Measurements from ENCODE around the gene BGLAP.
"Not testable (repeated sequence)": the region's sequence is repeated elsewhere in the genome, so short reads cannot be mapped to it uniquely, and the experiment has no call there.

BGLAP gene

DNA sequence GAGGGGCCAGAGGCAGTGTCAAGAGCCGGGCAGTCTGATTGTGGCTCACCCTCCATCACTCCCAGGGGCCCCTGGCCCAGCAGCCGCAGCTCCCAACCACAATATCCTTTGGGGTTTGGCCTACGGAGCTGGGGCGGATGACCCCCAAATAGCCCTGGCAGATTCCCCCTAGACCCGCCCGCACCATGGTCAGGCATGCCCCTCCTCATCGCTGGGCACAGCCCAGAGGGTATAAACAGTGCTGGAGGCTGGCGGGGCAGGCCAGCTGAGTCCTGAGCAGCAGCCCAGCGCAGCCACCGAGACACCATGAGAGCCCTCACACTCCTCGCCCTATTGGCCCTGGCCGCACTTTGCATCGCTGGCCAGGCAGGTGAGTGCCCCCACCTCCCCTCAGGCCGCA lies at the start of gene BGLAP:
TSS of gene BGLAP (plus strand) at position 259 of the 400 bp plus-strand sequence. CDS start at position 307, 48 bp downstream.
- peak; percentile 54 for DNase-seq

DNA sequence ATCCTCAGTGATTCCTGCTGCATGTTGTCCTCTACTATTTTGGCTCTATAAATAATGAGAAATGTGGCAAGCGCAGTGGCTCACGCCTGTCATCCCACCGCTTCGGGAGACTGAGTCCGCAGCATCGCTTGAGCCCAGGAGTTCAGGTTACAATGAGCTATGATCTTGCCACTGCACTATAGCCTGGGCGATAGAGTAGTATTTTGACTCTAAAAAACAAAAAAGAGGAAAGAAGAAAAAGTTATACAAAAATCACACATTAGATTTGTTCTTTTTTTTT lies 48.8 kb upstream of the BGLAP start:
- no peak for DNase-seq

DNA sequence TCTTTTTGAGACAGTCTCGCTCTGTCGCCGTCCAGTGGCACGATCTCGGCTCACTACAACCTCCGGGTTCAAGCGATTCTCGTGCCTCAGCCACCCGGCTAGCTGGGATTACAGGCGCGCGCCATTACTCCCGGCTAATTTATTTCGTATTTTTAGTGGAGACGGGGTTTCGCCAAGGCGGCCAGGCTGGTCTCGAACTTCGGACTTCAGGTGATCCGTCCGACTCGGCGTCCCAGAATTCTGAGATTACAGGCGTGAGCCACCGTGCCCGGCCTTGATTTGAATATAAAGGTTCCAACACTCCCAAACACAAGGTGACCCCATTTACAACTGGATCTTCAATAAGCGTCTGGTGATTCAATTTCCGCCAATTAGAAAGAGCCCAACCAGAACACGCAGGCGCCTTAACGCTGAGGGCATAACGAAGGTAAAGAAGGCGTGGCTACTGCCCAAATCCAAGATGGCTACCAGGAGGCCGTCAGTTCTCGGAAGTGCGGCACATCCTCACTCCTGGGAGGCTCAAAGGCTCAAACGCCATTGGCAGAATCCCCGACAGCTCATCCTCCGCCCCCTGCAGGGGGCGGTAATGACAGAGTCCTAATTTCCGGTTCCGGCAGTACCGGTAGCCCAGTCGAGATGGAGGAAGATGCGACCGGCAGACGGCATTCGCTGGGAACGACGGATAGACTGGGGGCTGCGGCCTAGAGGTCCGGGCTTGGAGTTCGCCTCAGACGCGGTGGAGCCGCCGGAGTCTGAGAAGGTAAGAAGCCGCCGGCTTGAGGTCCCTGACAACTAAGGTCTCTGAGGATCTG lies 48.3 kb upstream of the BGLAP start, which contains the start of gene SLC25A44:
TSS of gene SLC25A44 (plus strand) at position 617 of the 812 bp plus-strand sequence. CDS start 5,744 bp downstream, outside the sequence.
- DNase-seq = peak; percentile 99

DNA sequence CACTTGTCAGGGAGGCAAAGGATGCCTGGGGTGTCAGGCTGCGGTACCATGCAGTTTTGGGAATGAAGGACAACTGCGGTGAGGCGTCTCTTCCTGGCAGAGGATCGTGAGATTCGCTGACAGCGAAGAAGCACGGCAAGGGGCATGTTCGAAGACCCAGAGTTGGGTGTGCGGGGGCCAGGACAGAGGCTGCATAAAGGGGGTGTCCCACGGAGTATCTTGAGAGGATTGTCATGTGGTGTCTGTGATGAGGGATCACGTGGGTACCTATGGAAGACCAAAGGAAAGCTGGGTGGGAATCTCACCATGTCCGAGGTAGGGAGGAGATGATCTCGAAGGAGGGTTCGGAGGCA lies 47.7 kb upstream of the BGLAP start:
- no peak for DNase-seq

DNA sequence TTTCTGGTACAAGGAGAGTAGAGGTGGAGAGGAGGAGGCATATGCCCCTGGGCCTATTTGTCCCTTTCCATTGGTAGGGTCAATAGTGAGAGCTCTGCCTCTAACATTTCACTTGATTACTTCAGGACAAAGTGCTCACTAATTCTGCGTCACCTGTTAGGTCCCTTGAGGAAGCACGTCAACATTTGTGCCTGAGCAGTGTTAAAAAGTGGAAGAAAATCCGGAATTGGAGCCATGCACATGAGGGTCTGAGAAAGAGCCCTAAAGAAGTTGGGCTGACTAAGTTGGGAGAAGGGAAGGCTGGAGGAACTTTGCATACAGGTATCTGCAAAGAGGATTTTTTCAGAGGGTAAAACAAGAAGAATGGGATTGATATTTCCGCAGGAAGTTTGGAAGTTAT lies 46.1 kb upstream of the BGLAP start:
- no peak for DNase-seq

DNA sequence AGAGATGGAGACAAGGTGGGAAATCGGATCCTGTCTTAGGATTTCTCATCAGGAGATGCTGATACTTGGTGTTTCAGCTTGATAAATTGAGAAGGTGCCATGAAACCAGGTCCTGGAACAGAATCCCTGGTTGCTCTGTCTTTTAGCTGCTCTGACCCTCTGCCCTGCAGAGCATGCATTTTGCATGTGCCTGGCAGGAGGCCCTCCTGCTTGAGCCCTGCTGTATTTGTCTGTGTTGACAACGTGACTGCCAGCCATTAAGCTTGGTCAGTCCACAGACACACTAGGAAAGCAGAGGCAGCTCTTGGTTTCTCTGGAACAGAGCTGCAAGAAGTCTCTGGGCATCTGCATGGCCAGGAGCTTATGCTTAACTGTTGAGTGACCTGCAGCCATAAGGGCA lies 45.5 kb upstream of the BGLAP start:
- no peak for DNase-seq

DNA sequence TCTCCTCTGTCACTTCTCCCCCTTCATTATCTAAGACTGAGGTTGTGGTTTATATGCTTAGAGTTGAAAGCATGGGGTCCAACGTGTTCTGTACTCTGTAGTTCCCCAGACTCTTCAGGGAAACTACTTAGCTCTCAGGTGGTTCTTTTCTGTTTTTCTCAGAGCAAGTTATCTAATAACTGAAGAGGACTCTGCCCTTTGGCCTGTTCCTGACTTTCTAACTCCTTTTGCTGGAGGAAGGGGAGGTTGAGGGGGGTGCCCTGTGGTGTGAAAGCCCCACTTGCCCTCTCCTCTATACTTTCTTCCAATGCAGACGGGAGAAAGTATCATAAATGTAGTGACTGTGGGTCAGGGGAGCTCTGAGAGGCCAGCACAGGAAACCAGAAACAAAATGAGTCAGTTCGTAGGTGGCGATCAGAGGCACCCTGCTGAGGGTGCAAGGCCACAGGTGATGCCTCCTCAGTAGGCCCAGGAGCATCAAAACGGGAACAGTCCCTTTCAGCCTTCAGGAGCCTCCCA lies 43.1 kb upstream of the BGLAP start:
- no peak for DNase-seq

DNA sequence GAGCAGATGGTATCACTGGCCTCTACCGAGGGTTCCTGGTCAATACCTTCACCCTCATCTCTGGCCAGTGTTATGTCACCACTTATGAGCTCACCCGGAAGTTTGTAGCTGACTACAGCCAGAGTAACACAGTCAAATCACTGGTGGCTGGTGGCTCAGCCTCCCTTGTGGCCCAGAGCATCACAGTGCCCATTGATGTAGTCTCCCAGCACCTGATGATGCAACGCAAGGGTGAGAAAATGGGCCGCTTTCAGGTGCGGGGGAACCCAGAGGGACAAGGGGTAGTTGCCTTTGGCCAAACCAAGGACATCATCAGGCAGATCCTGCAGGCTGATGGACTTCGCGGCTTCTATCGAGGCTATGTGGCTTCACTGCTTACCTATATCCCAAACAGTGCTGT lies 41.9 kb upstream of the BGLAP start:
- no peak for DNase-seq

DNA sequence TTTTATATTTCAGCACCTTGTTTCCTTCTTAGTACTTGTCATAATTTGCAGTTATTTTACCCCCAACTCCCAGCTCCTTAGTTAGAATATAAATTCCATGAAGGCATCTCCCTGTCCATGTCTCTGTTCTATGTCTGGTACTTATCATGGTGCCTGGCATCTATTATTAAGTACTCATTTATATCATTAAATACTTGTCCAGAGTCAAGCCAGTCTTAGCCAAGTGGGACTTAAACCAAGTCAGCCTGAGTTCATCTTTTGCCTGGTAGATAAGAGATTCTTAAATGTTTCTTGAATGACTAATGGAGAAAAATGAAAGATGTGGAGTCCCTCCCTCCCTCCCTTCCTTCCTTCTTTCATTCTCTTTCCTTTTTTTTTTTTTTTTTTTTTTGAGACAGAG lies 38.7 kb upstream of the BGLAP start:
- no peak for DNase-seq

DNA sequence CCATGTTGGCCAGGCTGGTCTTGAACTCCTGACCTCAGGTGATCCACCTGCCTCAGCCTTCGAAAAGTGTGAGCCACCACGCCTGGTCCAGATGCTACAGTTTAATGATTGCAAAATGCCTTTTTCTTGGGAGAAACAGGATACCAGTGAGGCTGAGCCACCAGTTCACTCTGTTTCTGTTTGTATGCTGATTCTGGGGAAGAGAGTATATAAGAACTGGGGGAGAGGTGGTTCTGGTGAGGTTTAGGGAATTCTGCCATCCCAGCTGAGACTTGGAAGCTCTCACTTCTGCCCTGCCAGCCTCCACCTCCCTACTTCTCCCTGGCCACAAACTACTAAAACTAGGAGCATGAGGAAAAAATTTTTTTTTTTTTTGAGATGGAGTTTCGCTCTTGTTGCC lies 37.3 kb upstream of the BGLAP start:
- no peak for DNase-seq

DNA sequence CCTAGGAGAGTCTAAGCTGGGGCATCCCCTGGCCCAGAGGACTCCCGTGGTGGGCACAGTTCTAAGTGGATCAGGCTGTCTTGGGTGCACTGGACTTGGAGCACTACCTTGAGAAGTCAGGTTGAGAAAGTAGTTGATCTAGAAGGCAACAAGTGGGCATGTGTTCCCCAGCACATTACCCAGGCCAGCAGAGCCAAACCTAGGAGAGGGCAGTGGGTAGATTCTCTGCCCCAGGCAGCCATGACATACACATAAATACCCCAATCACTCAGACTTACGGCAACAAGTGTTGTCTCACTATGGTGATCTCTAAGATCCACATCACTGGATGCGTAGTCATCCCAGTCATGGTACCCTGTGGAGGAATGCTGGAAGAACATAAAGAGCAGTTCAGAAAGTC lies 30.7 kb upstream of the BGLAP start:
- DNase-seq = no peak

DNA sequence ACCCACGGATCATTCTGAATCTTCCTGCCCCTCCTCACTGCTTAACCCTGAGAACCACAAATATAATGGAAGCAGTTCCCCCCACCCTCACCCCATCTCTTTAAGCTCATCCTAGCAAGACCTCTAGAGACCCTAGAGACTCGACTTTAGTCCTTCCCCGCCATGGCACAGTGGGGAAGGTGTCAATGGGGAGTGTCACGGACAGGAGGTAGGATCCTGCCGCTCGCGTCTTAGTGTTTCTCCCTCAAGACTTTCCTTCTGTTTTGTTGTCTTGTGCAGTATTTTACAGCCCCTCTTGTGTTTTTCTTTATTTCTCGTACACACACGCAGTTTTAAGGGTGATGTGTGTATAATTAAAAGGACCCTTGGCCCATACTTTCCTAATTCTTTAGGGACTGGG lies 29.9 kb upstream of the BGLAP start:
- DNase-seq = no peak

DNA sequence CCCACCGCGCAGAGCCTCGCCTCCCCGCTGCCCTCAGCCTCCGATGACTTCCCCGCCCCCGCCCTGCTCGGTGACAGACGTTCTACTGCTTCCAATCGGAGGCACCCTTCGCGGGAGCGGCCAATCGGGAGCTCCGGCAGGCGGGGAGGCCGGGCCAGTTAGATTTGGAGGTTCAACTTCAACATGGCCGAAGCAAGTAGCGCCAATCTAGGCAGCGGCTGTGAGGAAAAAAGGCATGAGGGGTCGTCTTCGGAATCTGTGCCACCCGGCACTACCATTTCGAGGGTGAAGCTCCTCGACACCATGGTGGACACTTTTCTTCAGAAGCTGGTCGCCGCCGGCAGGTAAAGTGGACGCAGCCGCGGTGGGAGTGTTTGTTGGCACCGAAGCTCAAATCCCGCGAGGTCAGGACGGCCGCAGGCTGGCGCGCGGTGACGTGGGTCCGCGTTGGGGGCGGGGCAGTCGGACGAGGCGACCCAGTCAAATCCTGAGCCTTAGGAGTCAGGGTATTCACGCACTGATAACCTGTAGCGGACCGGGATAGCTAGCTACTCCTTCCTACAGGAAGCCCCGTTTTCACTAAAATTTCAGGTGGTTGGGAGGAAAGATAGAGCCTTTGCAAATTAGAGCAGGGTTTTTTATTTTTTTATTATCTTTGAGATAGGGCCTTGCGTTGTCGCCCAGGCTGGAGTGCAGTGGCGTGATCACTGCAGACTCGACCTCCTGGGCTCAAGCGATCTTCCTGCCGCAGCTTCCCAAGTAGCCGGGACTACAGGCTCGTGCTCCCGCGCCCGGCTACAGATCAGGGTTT lies 28.9 kb upstream of the BGLAP start, which contains the start of gene PMF1:
TSS of gene PMF1 (plus strand) at position 175 of the 811 bp plus-strand sequence. CDS start at position 184, 9 bp downstream.
- DNase-seq = peak; percentile 99

DNA sequence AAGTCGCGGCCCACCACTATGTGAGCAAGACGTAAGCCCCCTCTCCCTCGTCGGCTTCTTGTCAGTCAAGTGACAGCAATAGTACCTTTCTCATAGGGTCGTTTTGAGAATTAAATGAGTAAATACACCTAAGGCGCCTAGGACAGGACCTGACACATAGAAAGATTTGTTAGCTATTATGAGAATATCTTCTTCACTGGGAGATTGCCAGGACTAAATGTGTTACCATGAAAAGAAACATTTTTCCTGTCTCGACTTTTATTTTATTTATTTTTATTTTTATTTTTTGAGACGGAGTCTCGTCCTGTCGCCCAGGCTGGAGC lies 28.4 kb upstream of the BGLAP start:
- no peak for DNase-seq

DNA sequence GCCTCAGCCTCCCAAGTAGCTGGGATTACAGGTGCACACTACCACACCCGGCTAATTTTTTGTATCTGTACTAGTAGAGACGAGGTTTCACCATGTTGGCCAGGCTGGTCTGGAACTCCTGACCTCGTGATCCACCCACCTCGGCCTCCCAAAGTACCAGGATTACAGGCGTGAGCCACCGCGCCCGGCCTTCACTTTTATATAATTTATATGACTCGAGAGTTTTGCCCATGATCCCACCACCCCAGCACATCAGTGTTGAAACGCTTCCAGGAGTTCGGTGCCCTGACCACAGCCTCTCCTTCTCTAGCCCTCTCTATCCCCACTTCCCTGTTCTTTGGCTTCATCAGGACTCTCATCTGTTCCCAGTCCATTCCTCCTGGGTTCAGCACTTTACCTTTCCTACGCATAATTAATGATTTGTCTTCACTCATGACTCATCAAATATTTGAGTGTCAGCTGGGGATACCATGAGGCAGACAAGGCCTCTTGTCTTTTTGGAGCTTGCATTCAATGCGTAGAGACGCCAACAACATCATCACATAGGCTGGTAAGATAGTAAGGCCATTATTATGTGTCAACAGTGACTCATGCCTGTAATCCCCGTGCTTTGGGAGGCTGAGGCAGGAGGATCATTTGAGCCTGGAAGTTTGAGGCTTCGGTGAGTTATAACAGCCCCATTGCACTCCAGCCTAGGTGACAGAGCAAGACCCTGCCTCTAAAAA lies 27.8 kb upstream of the BGLAP start:
- DNase-seq = no peak

DNA sequence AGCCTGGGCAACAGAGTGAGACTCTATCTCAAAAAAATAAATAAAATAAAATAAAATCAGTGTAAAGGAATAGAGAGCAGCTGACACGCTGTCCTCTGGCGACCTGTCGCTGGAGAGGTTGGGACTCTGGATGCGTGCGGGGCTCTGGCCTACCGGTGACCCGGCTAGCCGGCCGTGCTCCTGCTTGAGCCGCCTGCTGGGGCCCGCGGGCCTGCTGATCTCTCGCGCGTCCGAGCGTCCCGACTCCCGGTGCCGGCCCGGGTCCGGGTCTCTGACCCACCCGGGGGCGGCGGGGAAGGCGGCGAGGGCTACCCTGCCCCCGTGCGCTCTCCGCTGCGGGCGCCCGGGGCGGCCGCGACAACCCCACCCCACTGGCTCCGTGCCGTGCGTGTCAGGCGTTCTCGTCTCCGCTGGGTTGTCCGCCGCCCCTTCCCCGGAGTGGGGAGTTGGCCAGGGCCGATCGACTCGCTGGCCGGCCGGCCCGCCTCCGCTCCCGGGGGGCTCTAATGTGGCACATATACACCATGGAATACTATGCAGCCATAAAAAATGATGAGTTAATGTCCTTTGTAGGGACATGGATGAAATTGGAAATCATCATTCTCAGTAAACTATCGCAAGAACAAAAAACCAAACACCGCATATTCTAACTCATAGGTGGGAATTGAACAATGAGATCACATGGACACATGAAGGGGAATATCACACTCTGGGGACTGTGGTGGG lies 25.5 kb upstream of the BGLAP start:
- DNase-seq = not testable (repeated sequence)

DNA sequence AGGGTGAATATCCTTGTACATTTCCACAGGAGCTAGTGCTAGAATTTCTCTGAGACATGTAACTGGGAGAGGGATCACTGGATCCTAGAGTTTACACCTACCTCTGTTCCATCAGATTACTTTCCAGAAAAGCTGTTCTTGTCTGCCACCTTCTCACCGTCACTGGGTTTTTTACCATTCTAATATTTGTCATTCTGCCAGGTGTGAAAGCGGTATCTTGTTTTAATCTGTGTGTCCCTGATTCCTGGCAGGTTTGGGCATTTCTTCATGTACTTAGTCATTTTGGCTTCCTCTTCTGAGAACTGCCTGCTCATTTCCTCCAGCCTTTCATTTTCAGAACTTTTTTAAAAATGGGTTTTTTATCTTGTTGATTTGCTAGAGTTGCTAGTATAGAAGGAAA lies 24.1 kb upstream of the BGLAP start:
- no peak for DNase-seq

DNA sequence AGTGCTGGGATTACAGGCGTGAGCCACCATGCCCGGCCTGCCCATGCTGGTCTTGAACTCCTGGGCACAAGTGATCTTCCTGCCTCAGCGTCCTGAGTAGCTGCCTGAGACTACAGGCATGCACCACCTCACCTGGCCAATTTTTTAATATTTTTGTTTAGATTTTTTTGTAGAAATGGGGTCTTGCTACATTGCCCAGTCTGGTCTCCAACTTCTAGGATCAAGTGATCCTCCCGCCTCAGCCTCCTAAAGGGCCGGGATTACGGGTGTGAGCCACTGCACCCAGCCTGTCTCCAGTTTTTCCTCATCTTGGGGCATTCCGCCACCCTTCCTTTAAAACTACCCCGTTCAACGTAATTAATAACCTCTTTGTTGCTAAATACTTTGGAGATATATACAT lies 21.8 kb upstream of the BGLAP start:
- no peak for DNase-seq

DNA sequence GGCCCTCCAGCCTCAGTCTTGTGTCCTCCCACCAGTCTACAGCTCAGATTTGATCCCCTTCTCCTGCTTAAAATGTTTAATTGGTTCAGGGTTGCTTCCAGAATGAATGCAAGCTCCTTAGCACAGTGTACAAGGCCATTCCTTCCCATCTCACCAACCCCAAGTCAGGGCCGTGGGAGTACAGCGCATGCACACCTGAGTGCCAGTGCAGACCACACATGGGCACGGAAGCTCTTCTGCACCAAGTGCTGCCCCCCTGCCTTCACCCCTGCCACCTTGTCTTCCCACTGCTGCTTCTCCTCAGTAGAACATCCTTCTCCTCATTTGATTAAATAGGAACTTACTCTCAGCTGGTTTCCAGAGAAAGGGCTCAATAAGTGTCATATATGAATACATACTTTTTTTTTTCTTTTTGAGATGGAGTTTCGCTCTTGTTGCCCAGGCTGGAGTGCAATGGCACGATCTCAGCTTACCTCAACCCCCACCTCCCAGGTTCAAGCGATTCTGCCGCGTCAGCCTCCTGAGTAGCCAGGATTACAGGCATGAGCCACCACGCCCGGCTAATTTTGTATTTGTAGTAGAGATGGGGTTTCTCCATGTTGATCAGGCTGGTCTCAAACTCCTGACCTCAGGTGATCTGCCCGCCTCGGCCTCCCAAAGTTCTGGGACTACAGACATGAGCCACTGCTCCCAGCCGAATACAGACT lies 19.8 kb upstream of the BGLAP start:
- no peak for DNase-seq

DNA sequence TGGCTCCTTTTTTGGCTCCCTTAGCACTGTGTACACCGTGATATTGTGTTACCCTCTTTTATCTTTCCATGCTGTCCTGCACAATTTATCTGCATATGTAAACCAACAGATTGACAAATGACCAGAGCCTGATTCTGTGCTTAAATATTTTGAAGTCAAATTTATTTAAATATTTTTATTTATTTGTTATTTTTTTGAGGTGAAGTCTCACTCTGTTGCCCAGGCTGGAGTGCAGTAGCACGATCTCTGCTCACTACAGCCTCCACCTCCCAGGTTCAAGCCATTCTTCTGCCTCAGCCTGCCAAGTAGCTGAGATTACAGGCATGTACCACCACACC lies 16.3 kb upstream of the BGLAP start:
- DNase-seq = no peak

DNA sequence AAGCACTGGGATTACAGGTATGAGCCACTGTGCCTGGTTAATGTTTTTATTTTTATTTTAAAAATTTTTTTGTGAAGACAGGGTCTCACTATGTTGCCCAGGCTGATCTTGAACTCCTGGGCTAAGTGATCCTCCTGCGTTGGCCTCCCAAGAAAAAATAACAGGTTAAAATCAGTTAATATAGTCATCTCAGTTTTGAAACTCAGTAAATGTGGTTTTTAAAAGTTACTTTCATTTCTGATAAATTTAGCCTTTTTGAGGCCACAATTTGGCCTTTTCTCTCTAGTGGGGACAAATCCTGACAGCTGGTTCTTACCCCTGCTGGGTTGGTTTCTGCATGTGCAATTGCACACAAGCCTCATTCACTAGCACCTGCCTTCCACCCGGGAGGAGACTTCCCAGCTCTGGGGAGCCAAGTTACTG lies 15.9 kb upstream of the BGLAP start:
- no peak for DNase-seq

DNA sequence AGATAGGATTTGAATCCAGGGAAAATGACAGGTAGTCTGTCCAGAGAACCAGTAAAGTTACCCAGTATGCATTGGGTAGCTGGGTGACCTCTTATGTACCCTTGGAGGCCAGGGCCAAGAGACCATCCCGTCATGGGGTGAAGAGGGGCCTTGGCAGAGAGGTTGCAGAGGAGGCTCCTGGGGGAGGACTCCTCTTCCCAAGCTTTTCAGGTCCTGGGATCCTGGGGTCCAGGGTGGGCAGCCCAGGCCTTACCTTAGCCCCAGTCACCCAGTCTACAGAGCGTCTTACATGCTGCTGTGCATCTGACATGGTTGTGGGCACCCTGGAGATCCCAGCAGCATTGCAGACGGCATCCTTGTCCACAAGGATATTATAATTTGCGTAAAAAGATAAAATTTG lies 15.2 kb upstream of the BGLAP start:
- no peak for DNase-seq
